Measurements from ENCODE around the gene FAM227B.

- TF ChIP-seq, protein P1, sequence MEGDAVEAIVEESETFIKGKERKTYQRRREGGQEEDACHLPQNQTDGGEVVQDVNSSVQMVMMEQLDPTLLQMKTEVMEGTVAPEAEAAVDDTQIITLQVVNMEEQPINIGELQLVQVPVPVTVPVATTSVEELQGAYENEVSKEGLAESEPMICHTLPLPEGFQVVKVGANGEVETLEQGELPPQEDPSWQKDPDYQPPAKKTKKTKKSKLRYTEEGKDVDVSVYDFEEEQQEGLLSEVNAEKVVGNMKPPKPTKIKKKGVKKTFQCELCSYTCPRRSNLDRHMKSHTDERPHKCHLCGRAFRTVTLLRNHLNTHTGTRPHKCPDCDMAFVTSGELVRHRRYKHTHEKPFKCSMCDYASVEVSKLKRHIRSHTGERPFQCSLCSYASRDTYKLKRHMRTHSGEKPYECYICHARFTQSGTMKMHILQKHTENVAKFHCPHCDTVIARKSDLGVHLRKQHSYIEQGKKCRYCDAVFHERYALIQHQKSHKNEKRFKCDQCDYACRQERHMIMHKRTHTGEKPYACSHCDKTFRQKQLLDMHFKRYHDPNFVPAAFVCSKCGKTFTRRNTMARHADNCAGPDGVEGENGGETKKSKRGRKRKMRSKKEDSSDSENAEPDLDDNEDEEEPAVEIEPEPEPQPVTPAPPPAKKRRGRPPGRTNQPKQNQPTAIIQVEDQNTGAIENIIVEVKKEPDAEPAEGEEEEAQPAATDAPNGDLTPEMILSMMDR (conservative IDR thresholded peaks at IDR 0.05; ENCODE audit: low read depth, low read length), result no peak
- no peak for TF ChIP-seq EZH2 (IDR thresholded peaks at IDR 0.05; ENCODE audit: low read length, unreplicated experiment)
- no peak for TF ChIP-seq EZH2phosphoT487 (IDR thresholded peaks at IDR 0.05; ENCODE audit: borderline replicate concordance, low read length)
These were observed 193.2 kb downstream of the FAM227B start for GRCh38 chr15:49427372-49427771.
